C4-2B (cell line): ENCODE measurements around the gene PPDPF.

Source experiments
- ZFX ChIP-seq: fragments of 450-650 bp; IDR thresholded peaks from 2 replicates; pipeline ENCODE4 v1.6.1; 2017
- TF ChIP-seq, protein P1 (sequence below): fragments of 450-650 bp; conservative IDR thresholded peaks from 2 replicates; pipeline ENCODE4 v1.5.1; 2017; ENCODE audit warnings: mild to moderate bottlenecking

DNA sequence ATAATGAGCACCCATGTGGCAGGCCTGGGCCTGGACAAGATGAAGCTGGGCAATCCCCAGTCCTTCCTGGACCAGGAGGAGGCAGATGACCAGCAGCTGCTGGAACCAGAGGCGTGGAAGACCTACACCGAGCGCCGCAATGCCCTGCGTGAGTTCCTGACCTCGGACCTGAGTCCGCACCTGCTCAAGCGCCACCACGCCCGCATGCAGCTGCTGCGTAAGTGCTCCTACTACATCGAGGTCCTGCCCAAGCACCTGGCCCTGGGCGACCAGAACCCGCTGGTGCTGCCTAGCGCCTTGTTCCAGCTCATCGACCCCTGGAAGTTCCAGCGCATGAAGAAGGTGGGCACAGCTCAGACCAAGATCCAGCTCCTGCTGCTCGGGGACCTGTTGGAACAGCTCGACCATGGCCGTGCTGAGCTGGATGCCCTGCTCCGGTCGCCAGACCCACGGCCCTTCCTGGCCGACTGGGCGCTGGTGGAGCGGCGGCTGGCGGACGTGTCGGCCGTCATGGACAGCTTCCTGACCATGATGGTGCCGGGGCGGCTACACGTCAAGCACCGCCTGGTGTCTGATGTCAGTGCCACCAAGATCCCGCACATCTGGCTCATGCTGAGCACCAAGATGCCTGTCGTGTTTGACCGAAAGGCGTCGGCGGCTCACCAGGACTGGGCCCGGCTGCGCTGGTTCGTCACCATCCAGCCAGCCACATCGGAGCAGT lies 35.3 kb downstream of the PPDPF start:
- TF ChIP-seq, protein P1, sequence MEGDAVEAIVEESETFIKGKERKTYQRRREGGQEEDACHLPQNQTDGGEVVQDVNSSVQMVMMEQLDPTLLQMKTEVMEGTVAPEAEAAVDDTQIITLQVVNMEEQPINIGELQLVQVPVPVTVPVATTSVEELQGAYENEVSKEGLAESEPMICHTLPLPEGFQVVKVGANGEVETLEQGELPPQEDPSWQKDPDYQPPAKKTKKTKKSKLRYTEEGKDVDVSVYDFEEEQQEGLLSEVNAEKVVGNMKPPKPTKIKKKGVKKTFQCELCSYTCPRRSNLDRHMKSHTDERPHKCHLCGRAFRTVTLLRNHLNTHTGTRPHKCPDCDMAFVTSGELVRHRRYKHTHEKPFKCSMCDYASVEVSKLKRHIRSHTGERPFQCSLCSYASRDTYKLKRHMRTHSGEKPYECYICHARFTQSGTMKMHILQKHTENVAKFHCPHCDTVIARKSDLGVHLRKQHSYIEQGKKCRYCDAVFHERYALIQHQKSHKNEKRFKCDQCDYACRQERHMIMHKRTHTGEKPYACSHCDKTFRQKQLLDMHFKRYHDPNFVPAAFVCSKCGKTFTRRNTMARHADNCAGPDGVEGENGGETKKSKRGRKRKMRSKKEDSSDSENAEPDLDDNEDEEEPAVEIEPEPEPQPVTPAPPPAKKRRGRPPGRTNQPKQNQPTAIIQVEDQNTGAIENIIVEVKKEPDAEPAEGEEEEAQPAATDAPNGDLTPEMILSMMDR, result no peak
- TF ChIP-seq ZFX, result no peak
